ENCODE results near the gene RTP4.

GRCh38 chr3:187403768-187404288 lies 35.6 kb downstream of the RTP4 start:
- TF ChIP-seq CTCF (conservative IDR thresholded peaks at IDR 0.05; ENCODE audit: low read length), result no peak
- TF ChIP-seq EZH2phosphoT487 (IDR thresholded peaks at IDR 0.05; ENCODE audit: borderline replicate concordance, low read depth, low read length), result no peak

Measured in OCI-LY7 (cell line).